HG02623 (cell line): ENCODE results near the gene CFAP57.
"Not testable (repeated sequence)": the region's sequence is repeated elsewhere in the genome, so short reads cannot be mapped to it uniquely, and the experiment has no call there.

Experiments used
- ATAC-seq: cut with Tn5 transposase; IDR thresholded peaks from one replicate; pipeline ENCODE4 v1.9.1; 2021; ENCODE audit warnings: moderate library complexity; ENCODE audit not compliant: unreplicated experiment

Gene CFAP57

DNA sequence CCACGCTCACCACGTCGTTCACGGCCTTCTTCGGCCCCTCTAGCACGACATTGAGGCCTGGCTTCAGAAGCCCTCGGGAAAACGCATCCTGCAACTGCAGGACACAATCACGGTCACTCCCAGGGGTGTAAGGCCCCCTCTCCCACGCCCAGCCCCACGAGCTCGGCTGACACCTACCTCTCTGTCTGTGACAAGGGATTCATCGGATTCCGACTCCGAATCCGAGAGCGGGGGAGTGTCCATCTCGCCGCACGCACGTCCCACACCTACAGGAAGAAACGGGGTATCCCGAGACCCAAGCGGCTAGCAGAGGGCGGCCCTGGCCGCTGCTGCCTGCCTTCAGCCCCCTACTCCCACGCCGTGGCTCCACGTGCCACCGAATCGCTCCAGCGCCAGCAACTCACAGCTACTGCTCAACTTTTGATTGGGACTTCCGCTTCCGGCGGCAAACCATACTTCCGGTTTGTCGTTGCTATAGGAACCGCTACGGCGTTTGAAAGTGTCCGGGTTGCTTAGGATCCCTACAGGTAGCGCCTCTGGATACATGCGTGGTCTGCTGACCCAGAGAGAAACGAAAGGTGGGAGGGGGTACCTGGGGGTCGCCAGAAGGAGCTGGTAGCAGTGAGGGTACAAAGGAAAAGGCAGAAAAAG, at the start of gene CFAP57, which contains the start of gene EBNA1BP2:
TSS of gene CFAP57 (plus strand) at position 455 of the 651 bp plus-strand sequence. CDS start 424 bp downstream, outside the sequence.
TSS of gene EBNA1BP2 (minus strand) at position 415 of the 651 bp plus-strand sequence. CDS start at position 243, 172 bp downstream.
- ATAC-seq = peak; percentile 87

DNA sequence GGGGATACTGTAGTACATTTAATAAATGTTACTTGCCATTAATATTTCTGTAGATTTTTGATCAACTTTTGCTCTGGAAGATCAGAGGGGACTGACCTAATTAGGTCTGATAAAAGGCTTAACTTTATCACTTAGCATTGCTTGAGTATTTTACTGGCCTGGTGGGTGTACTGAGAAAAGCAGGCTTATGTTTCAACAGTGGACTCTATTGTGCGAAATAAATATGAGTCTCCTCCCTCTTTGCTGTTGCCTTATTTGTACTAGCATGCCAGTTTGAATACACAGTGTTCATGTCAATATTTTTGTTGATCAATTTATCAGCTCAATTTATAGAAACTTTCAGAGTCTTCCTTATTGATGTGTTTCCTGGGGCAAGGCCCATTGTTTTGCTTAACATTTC, 49.1 kb upstream of the CFAP57 start:
- ATAC-seq = no peak

GRCh38 chr1:43128816-43129215, 43.3 kb upstream of the CFAP57 start:
- ATAC-seq = no peak

GRCh38 chr1:43129426-43129825, 42.7 kb upstream of the CFAP57 start:
- no peak for ATAC-seq

GRCh38 chr1:43134068-43134467, 38.1 kb upstream of the CFAP57 start:
- no peak for ATAC-seq

GRCh38 chr1:43134640-43135039, 37.5 kb upstream of the CFAP57 start:
- ATAC-seq = no peak

GRCh38 chr1:43135857-43136781, 36.0 kb upstream of the CFAP57 start:
- no peak for ATAC-seq

GRCh38 chr1:43137445-43138052, 34.6 kb upstream of the CFAP57 start:
- ATAC-seq = no peak

DNA sequence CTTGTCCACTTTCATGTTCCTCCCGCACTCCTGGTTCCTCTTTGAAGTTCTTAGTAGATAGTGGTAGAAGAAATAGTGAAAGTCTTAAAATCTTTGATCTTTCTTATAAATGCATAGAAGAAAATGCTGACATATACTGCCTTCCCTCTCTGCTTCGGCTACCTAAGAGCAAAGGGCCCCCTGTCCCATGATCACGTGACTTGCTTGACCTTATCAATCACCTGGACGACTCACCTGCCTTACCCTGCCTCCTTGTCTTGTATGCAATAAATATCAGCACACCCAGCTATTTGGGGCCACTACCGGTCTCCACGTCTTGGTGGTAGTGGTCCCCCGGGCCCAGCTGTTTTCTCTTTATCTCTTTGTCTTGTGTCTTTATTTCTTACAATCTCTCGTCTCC, 32.8 kb upstream of the CFAP57 start:
- ATAC-seq = not testable (repeated sequence)

DNA sequence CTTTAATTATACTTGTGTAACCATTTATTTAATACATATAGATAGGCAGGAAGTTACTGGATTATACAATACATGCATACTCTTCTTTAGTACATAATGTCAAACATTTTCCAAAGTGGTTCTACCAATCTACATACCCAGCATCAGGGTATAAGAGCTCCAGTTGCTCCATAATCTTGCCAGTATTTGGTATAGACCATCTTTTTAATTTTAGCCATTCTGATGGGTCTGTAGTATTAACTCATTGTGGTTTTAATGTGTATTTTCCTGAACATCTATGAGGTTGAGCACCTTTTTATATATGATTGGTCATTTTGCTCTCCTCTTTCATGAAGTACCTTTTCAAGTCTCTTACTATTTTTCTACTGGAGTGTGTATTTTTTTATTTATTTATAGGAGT, 32.1 kb upstream of the CFAP57 start:
- no peak for ATAC-seq

DNA sequence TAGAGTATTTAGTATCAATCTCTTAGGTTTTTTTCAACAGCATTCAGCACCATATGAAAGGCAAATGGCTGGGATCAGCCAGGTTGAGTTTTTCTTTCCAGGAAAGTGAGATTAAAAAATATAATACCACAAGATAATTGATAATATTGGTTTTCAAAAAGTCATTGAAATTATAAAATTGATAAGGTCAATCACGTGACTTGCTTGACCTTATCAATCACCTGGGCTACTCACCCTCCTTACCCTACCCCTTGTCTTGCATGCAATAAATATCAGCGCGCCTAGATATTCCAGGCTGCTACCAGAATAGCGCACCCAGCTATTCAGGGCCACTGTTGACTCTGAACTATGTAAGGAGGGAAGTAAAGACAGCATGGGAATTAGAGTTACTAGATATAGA, 31.5 kb upstream of the CFAP57 start:
- no peak for ATAC-seq

- no peak for ATAC-seq
Observed at GRCh38 chr1:43143441-43143888, 28.7 kb upstream of the CFAP57 start.

DNA sequence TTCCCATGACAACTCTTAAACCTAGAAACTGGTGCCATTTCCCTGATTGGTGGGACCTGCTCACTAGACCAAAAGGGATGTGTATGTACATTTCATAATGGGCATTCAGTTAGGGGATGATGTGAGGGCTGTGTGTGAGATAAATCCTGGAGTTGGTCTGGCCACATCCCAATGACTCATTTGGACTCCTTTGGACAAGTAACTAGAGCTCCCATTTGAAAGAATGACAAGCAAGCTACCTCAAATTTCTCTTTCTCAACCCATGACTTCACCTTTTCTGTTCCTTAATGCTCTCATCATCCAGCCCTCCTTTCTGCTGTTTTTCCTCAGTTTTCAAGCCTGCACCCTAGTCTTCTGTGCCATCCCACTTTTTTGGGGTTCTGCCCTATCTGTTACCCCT, 27.9 kb upstream of the CFAP57 start:
- no peak for ATAC-seq

DNA sequence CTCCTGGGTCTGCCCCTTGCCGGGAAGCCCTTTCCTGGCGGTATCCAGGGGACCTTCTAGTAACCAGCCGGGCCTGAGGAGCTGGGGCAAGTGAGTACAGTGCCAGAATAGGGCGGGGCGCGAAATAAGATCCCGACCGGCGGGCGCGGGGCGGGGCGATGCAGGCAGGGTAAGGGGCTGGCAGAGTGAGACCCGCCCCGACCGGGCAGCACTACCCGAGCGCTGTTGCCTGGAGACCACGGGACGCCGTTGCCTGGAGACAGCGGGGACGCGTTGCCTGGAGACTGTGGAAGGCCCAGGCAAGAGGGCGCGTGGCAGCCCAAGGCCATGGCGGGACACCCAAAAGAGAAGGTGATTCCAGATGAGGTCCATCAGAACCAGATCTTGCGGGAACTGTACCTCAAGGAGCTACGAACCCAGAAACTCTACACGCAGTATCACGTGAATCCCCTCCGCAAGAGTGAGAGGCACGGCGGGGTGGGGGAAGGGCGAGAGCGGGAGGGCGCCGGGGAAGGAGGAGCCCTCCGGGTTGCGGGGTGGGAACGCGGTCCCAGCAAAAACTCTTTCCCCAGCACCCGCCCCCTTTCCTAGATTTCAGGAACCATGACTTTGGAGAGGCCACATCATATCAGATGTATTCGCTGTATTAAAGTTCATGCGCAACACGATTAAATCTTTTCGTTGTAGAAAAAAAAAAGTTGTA, 24.4 kb upstream of the CFAP57 start:
- no peak for ATAC-seq

DNA sequence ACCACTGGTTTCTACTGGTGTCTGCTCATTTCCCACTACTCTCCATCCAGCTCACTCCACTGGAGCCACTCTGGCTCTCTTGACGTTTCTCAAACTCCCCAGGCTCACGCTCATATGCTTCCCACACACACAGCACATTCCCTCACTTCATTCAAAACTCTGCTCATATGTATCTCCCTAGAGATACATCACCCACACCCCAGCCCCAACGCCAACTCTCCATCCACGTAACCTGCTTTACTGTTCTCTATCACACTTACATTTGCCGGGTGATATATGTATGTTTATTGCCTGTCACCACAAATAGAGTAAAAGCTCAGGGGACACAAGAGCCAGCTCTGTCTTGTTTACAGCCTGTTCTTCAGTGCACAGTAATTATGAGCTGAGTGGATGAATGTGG, 22.2 kb upstream of the CFAP57 start:
- ATAC-seq = no peak

GRCh38 chr1:43152866-43153265, 19.3 kb upstream of the CFAP57 start:
- ATAC-seq = no peak

- ATAC-seq = no peak
Observed at GRCh38 chr1:43153443-43153842, 18.7 kb upstream of the CFAP57 start.

DNA sequence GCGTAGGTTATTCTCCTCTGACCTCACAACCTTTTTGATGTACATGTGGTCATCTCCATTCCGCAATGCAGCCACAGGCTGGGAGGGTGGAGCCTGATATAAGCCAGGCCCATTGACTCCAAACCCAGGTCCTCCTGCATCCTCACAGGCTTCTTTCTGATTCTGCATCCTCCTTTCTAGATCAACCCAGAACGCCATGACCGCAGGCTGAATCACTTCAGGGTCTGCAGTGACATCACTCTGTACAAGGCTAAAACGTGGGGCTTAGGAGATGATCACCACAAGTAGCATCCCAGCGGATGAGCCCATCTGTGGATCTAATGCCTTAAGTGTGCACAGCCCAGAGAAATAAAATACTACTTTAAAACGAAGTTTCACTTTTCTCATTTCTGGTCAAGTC, 16.1 kb upstream of the CFAP57 start:
- no peak for ATAC-seq

GRCh38 chr1:43165162-43165561, 7.0 kb upstream of the CFAP57 start:
- no peak for ATAC-seq

DNA sequence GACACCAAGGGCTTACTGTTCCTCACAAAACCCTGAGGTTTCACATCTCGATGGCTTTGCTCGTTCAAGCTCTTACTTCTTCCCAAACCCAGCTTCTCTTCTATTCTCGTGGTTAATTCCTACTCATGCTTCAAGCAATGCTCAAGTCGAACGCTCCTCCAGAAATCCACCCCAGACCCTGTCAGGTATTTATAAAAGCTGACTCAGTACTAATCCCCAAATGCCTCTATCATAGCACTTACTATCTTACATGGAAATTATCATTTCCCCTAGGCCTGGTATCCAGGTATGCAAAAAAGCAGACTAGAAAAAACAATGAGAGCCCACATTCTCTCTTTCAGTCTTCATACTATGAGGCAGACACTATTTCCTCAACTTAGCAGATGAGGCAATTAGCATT, 6.4 kb upstream of the CFAP57 start:
- ATAC-seq = no peak

- ATAC-seq = no peak
Observed at GRCh38 chr1:43171312-43171875, 736 bp upstream of the CFAP57 start.
